RWPE1 (cell line): ENCODE measurements around the gene TCTA.

Experiments used
- CTCF ChIA-PET: fragments of 350-600 bp; sonication (Branson Sonifier 250); formaldehyde crosslinking; extraction: SDS; loops from one replicate; lab custom pipeline; 2021; lab: Yijun Ruan, JAX
- POLR2A ChIA-PET: fragments of 400-600 bp; formaldehyde crosslinking; extraction: SDS; loops from one replicate; lab custom pipeline; 2020; ENCODE audit warnings: antibody characterized with exemption; ENCODE audit not compliant: low non-redundant PET; lab: Yijun Ruan, JAX
- DNase-seq: peaks from one replicate; pipeline ENCODE4 v3.0.0; 2012; ENCODE audit warnings: low spot score
- H3K27ac ChIP-seq: fragments of 450-650 bp; 2 replicates; pipeline ENCODE4 v1.5.1; 2017
- TF ChIP-seq, protein P1 (sequence below): fragments of 450-650 bp; conservative IDR thresholded peaks from 2 replicates; pipeline ENCODE4 v1.5.1; 2017; ENCODE audit warnings: low read depth, mild to moderate bottlenecking

TCTA gene

DNA sequence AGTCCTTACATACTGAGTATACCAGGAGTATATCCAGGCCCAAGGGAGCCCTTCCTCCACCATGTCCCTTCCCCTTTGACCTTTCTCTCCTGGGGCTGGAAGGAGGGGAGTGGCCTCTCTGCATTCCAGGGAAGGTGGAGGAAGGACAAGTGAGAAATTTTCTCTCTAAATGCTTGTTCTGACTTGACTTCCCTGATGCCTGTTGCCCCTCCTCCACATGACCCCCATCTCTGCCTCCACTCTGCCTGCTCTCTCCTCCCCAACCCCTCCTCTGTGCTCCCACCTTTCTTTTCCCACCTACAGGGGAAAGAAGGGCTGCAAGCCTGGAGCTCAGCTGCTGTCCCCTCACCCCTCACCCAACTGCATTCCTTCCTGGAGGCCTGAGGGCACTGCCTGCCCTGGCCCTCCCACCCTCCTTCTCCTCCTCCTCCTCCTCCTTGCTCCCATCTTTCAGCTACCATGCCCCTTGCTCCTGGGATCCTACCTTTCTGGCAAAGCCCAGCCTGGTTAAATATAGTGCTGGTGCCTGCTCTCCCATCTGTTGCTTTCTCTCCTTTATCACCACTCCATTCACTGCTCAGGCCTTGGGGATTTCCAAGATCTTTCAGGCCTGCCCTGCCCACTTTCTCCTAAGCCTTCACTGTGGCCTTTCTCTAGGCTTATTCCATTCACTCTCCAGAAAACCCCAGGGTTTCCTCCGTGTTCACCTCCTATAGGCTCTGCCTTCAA lies 49.4 kb downstream of the TCTA start:
- TF ChIP-seq, protein P1, sequence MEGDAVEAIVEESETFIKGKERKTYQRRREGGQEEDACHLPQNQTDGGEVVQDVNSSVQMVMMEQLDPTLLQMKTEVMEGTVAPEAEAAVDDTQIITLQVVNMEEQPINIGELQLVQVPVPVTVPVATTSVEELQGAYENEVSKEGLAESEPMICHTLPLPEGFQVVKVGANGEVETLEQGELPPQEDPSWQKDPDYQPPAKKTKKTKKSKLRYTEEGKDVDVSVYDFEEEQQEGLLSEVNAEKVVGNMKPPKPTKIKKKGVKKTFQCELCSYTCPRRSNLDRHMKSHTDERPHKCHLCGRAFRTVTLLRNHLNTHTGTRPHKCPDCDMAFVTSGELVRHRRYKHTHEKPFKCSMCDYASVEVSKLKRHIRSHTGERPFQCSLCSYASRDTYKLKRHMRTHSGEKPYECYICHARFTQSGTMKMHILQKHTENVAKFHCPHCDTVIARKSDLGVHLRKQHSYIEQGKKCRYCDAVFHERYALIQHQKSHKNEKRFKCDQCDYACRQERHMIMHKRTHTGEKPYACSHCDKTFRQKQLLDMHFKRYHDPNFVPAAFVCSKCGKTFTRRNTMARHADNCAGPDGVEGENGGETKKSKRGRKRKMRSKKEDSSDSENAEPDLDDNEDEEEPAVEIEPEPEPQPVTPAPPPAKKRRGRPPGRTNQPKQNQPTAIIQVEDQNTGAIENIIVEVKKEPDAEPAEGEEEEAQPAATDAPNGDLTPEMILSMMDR: no peak
- H3K27ac ChIP-seq: peak overlapping the region; percentile 70
- ChIA-PET CTCF (no interaction called here), POLR2A (no interaction called here)
- no peak for DNase-seq

DNA sequence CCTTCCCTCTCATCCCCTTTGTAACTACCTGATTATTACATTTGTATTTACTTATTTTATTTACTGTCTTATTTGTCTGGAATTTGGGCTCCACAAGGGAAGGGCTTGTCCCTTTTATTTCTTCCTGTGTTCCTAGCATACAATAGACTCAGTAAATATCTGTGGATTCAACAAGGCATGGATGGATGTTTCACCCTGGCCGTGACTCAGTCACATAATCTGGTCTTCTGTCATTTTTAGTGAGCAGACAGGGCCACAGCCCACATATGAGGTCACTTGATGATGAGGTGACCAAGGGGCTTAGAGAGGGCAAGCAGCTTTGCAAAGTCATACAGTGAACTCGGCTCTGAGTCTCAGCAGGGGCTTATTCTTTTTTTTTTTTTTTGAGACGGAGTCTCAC lies 50.0 kb downstream of the TCTA start:
- DNase-seq: no peak
- H3K27ac ChIP-seq: peak overlapping the region; percentile 70; the same call in 1 of the 2 replicates
- TF ChIP-seq, protein P1: no peak
- ChIA-PET POLR2A (no interaction called here), CTCF (no interaction called here)

DNA sequence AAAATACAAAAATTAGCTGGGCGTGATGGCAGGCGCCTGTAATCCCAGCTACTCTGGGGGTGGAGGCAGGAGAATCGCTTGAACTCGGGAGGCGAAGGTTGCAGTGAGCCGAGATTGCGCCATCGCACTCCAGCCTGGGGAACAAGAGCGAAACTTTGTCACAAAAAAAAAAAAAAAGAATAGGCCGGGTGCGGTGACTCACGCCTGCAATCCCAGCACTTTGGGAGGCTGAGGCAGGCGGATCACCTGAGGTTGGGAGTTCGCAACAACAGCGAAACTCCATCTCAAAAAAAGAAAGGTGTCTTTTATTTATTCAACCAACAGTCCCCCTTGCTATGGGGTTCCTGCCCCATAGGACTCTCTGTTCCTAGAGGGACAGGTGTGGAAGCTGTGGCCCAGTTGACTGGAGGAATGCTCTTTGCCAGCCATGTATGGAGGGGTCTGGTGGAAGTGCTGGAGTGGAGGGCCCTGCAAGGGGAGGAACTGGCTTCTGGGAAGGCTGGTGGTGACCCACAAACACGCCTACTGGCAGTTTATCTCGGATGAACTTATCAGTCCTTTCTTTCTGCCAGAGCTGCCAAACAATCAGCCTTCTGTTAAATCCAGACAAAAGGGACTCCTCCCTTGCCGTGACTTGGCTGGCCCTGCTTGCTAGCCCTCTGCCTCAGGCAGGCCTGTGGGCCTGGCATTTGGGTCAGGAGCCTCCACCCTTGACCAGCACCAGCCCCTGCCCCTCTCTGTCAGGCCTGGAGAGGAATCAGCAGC lies 53.2 kb downstream of the TCTA start:
- H3K27ac ChIP-seq: peak overlapping the region; percentile 61
- DNase-seq: no peak
- TF ChIP-seq, protein P1: no peak
- CTCF ChIA-PET: interaction anchor here (0.7 kb wide), 1 partner anchor 53 kb away, joined by 3 read pairs; the partner anchor contains the start of gene TCTA
- POLR2A ChIA-PET: no interaction called here
